ENCODE data around the gene RBM20. TPM values are rescaled to one million over a fixed set of nuclear protein-coding genes. Genes with fewer than 3 reads are reported as not detected.

RBM20 gene
- total RNA-seq, 1 experiment from 2014 or later: 0.10 TPM

GRCh38 chr10:110859973-110860376 is 215.8 kb downstream of the RBM20 start:
- H3K36me3 ChIP-seq (ENCODE audit: control insufficient read depth, insufficient read depth, low read length): no peaks in the 10 kb centered on the region
- H3K27ac ChIP-seq (ENCODE audit: low read length): peak overlapping the region; percentile 56; the same call in 1 of the 2 replicates
- no peak overlapping the region for H3K4me3 ChIP-seq (ENCODE audit: low read depth in 2 of 2, low read length in 2 of 2)
- in situ Hi-C loops (cut with HindIII; ENCODE audit: low pct_unique_long_range_greater_than_20kb, low sequenced_read_pairs) (no loop called here), intact Hi-C loops (cut with micrococcal nuclease; ENCODE audit: unreplicated experiment) (no loop called here)
- H3K4me1 ChIP-seq (ENCODE audit: control insufficient read depth, insufficient read depth, low read length): peaks cover 3% of the 10 kb centered on the region
- POLR2A ChIA-PET: no interaction called here
- TF ChIP-seq POLR2AphosphoS5 (IDR thresholded peaks at IDR 0.05; ENCODE audit: low read depth, low read length) (no peak), REST (IDR thresholded peaks at IDR 0.05; ENCODE audit: insufficient read depth in 1 of 2, low read depth in 2 of 2, low read length in 1 of 2) (no peak), SIN3A (IDR thresholded peaks at IDR 0.05; ENCODE audit: borderline replicate concordance, insufficient read depth, low read depth, low read length) (no peak), CTCF (IDR thresholded peaks at IDR 0.05) (no peak), TCF7L2 (IDR thresholded peaks at IDR 0.05; ENCODE audit: low read depth, low read length) (no peak)
- DNase-seq (ENCODE audit: low read depth, low spot score): no peak
- no peaks in the 10 kb centered on the region for H3K9me3 ChIP-seq (ENCODE audit: control insufficient read depth, insufficient read depth, low read depth, low read length)
- CTCF ChIA-PET: no interaction called here
- no TSS peak for BruUV-seq (replicated peaks)
- no peaks in the 10 kb centered on the region for H3K27me3 ChIP-seq (ENCODE audit: control insufficient read depth, insufficient read depth, low read length)
- ATAC-seq: no peak

GRCh38 chr10:110860576-110861241 is 216.6 kb downstream of the RBM20 start:
- ChIA-PET CTCF (interaction anchor here (0.6 kb wide), 1 partner anchor 103 kb away, joined by 6 read pairs; no protein-coding TSS in a partner anchor), POLR2A (no interaction called here)
- intact Hi-C loops (cut with micrococcal nuclease; ENCODE audit: unreplicated experiment) (no loop called here), in situ Hi-C loops (cut with HindIII; ENCODE audit: low pct_unique_long_range_greater_than_20kb, low sequenced_read_pairs) (no loop called here)
- ATAC-seq: no peak
- H3K4me3 ChIP-seq (ENCODE audit: low read depth in 2 of 2, low read length in 2 of 2): no peak overlapping the region
- no peaks in the 10 kb centered on the region for H3K27me3 ChIP-seq (ENCODE audit: control insufficient read depth, insufficient read depth, low read length)
- no peak for DNase-seq (ENCODE audit: low read depth, low spot score)
- peaks cover 10% of the 10 kb centered on the region for H3K4me1 ChIP-seq (ENCODE audit: control insufficient read depth, insufficient read depth, low read length)
- H3K27ac ChIP-seq (ENCODE audit: low read length): no peak overlapping the region
- BruUV-seq (replicated peaks): no TSS peak
- TF ChIP-seq TCF7L2 (IDR thresholded peaks at IDR 0.05; ENCODE audit: low read depth, low read length): no peak
- no peak for TF ChIP-seq CTCF (IDR thresholded peaks at IDR 0.05)
- TF ChIP-seq SIN3A (IDR thresholded peaks at IDR 0.05; ENCODE audit: borderline replicate concordance, insufficient read depth, low read depth, low read length): no peak
- no peak for TF ChIP-seq REST (IDR thresholded peaks at IDR 0.05; ENCODE audit: insufficient read depth in 1 of 2, low read depth in 2 of 2, low read length in 1 of 2)
- H3K9me3 ChIP-seq (ENCODE audit: control insufficient read depth, insufficient read depth, low read depth, low read length): no peaks in the 10 kb centered on the region
- H3K36me3 ChIP-seq (ENCODE audit: control insufficient read depth, insufficient read depth, low read length): no peaks in the 10 kb centered on the region

All from Panc1 (cell line).